Measurements from ENCODE around the gene EGR1.
A peak's percentile ranks its signal among the peaks of the same experiment; 100 is the strongest.

EGR1 gene

GRCh38 chr5:138454121-138454520, 11.2 kb upstream of the EGR1 start:
- DNase-seq: no peak

- DNase-seq: no peak
Measured at GRCh38 chr5:138455232-138455930, 9.9 kb upstream of the EGR1 start.

GRCh38 chr5:138457531-138458275, 7.6 kb upstream of the EGR1 start:
- DNase-seq: no peak

- DNase-seq: no peak
Measured at GRCh38 chr5:138458384-138458783, 6.9 kb upstream of the EGR1 start.

- DNase-seq: no peak
Measured at GRCh38 chr5:138458856-138459255, 6.4 kb upstream of the EGR1 start.

GRCh38 chr5:138459311-138459933, 5.9 kb upstream of the EGR1 start:
- DNase-seq: no peak

- no peak for DNase-seq
Measured at GRCh38 chr5:138460032-138460693, 5.1 kb upstream of the EGR1 start.

GRCh38 chr5:138461343-138462125, 3.7 kb upstream of the EGR1 start:
- DNase-seq: no peak

GRCh38 chr5:138463419-138464007, 1.8 kb upstream of the EGR1 start:
- DNase-seq: no peak

GRCh38 chr5:138464008-138464387, 1.3 kb upstream of the EGR1 start:
- peak; percentile 80 to 89 for DNase-seq

- DNase-seq: peak; percentile 91 to 94
Measured at GRCh38 chr5:138464388-138465260, 655 bp upstream of the EGR1 start.

- DNase-seq: no peak
Measured at GRCh38 chr5:138466125-138466899, 1.0 kb downstream of the EGR1 start.

GRCh38 chr5:138466900-138467710, 1.8 kb downstream of the EGR1 start:
- DNase-seq: no peak

GRCh38 chr5:138467711-138468132, 2.4 kb downstream of the EGR1 start:
- no peak for DNase-seq

GRCh38 chr5:138468133-138468965, 3.1 kb downstream of the EGR1 start:
- no peak for DNase-seq

GRCh38 chr5:138468966-138469539, 3.8 kb downstream of the EGR1 start:
- DNase-seq: no peak

- DNase-seq: no peak
Measured at GRCh38 chr5:138469540-138470321, 4.5 kb downstream of the EGR1 start.
